H9 (cell line): ENCODE measurements around the gene NKPD1. TPM values are rescaled to one million over a fixed set of nuclear protein-coding genes. Genes with fewer than 3 reads are reported as not detected.

Experiments used
- DNase-seq: peaks from one replicate; pipeline ENCODE4 v3.0.0-alpha.2; 2017
- H2AFZ ChIP-seq: one replicate; pipeline ENCODE4 v1.6.1; 2013; ENCODE audit warnings: mild to moderate bottlenecking, low read length, control low read depth, moderate library complexity
- H2AK5ac ChIP-seq: 2 replicates; pipeline ENCODE4 v1.6.1; 2013; ENCODE audit warnings: low read length, control low read depth, mixed read lengths; ENCODE audit not compliant: insufficient read length
- H2BK120ac ChIP-seq: one replicate; pipeline ENCODE4 v1.6.1; 2013; ENCODE audit warnings: low read depth, mild to moderate bottlenecking, low read length, control low read depth, inconsistent platforms; ENCODE audit not compliant: poor library complexity, severe bottlenecking
- H2BK12ac ChIP-seq: 2 replicates; pipeline ENCODE4 v1.6.1; 2013; ENCODE audit warnings: low read length, control low read depth, mixed read lengths, low read depth; ENCODE audit not compliant: insufficient read length
- H2BK15ac ChIP-seq: 2 replicates; pipeline ENCODE4 v1.6.1; 2013; ENCODE audit warnings: low read depth, low read length, control low read depth
- H2BK20ac ChIP-seq: one replicate; pipeline ENCODE4 v1.6.1; 2013; ENCODE audit warnings: low read depth, mild to moderate bottlenecking, low read length, control low read depth, inconsistent platforms; ENCODE audit not compliant: poor library complexity, severe bottlenecking
- H2BK5ac ChIP-seq: 2 replicates; pipeline ENCODE4 v1.6.1; 2013; ENCODE audit warnings: low read length, control low read depth, mixed read lengths; ENCODE audit not compliant: insufficient read length
- H3K14ac ChIP-seq: 2 replicates; pipeline ENCODE4 v1.6.1; 2013; ENCODE audit warnings: low read length, control low read depth; ENCODE audit not compliant: insufficient read depth
- H3K18ac ChIP-seq: 2 replicates; pipeline ENCODE4 v1.6.1; 2013; ENCODE audit warnings: low read depth, mild to moderate bottlenecking, mixed read lengths, low read length, control low read depth; ENCODE audit not compliant: insufficient read length
- H3K23ac ChIP-seq: 2 replicates; pipeline ENCODE4 v1.6.1; 2013; ENCODE audit warnings: low read length, control low read depth, mixed read lengths, low read depth; ENCODE audit not compliant: insufficient read length
- H3K23me2 ChIP-seq: 2 replicates; pipeline ENCODE4 v1.6.1; 2013; ENCODE audit warnings: low read depth, mild to moderate bottlenecking, mixed read lengths, low read length, control low read depth; ENCODE audit not compliant: insufficient read length, poor library complexity, severe bottlenecking
- H3K27ac ChIP-seq: 2 replicates; pipeline ENCODE4 v1.5.1; 2013; ENCODE audit warnings: low read length, control low read depth, mixed read lengths, low read depth; ENCODE audit not compliant: insufficient read length
- H3K27me3 ChIP-seq: 2 replicates; pipeline ENCODE4 v1.6.1; 2013; ENCODE audit warnings: low read length, control low read depth, inconsistent platforms; ENCODE audit not compliant: insufficient read depth
- H3K4ac ChIP-seq: 2 replicates; pipeline ENCODE4 v1.6.1; 2013; ENCODE audit warnings: low read depth, mild to moderate bottlenecking, control low read depth, inconsistent platforms, low read length, moderate library complexity
- H3K4me1 ChIP-seq: 2 replicates; pipeline ENCODE4 v1.6.1; 2013; ENCODE audit warnings: low read length, control low read depth, inconsistent platforms; ENCODE audit not compliant: insufficient read depth
- H3K4me2 ChIP-seq: 2 replicates; pipeline ENCODE4 v1.6.1; 2013; ENCODE audit warnings: low read length, control low read depth, mixed read lengths; ENCODE audit not compliant: insufficient read length, insufficient read depth
- H3K56ac ChIP-seq: 2 replicates; pipeline ENCODE4 v1.6.1; 2013; ENCODE audit warnings: low read depth, mild to moderate bottlenecking, mixed read lengths, low read length, control low read depth; ENCODE audit not compliant: insufficient read length
- H3K79me1 ChIP-seq: 2 replicates; pipeline ENCODE4 v1.6.1; 2013; ENCODE audit warnings: low read depth, mild to moderate bottlenecking, moderate library complexity, low read length, control low read depth, inconsistent platforms; ENCODE audit not compliant: insufficient read depth, poor library complexity, severe bottlenecking
- H3K79me2 ChIP-seq: 2 replicates; pipeline ENCODE4 v1.6.1; 2013; ENCODE audit warnings: low read length, control low read depth, inconsistent platforms; ENCODE audit not compliant: insufficient read depth
- H3K9ac ChIP-seq: 2 replicates; pipeline ENCODE4 v1.6.1; 2013; ENCODE audit warnings: low read length, control low read depth, mixed read lengths; ENCODE audit not compliant: insufficient read length; ENCODE audit errors: extremely low read depth
- H3K9me3 ChIP-seq: one replicate; pipeline ENCODE4 v1.6.1; 2013; ENCODE audit warnings: low read depth, low read length, inconsistent platforms; ENCODE audit not compliant: control insufficient read depth
- H3T11ph ChIP-seq: one replicate; pipeline ENCODE4 v1.6.1; 2013; ENCODE audit warnings: mild to moderate bottlenecking, low read length, control low read depth, inconsistent platforms
- H4K20me1 ChIP-seq: one replicate; pipeline ENCODE4 v1.6.1; 2013; ENCODE audit not compliant: control insufficient read depth, insufficient read length, insufficient read depth
- H4K5ac ChIP-seq: 2 replicates; pipeline ENCODE4 v1.6.1; 2013; ENCODE audit warnings: low read depth, mild to moderate bottlenecking, mixed read lengths, low read length, control low read depth; ENCODE audit not compliant: insufficient read length
- H4K8ac ChIP-seq: replicated peaks from 2 replicates; pipeline ENCODE4 v1.6.1; 2013; ENCODE audit warnings: low read length, control low read depth, mixed read lengths, low read depth; ENCODE audit not compliant: insufficient read length
- H4K91ac ChIP-seq: 2 replicates; pipeline ENCODE4 v1.6.1; 2013; ENCODE audit warnings: low read depth, mild to moderate bottlenecking, moderate library complexity, mixed read lengths, low read length, control low read depth; ENCODE audit not compliant: insufficient read length
- H3K27ac Mint-ChIP-seq, 3 experiments: 2 replicates in 2 of 3; 3 replicates in 1 of 3; pipeline ENCODE4 v1.8.0; 2020 to 2021; ENCODE audit warnings: mixed read lengths in 3 of 3, mild to moderate bottlenecking in 1 of 3, moderate library complexity in 1 of 3
- H3K27me3 Mint-ChIP-seq: 2 replicates; pipeline ENCODE4 v1.8.0; 2021; ENCODE audit warnings: low read depth, mild to moderate bottlenecking, moderate library complexity, mixed read lengths
- H3K36me3 Mint-ChIP-seq, 3 experiments: 2 replicates in 2 of 3; 3 replicates in 1 of 3; pipeline ENCODE4 v1.8.0; 2020 to 2021; ENCODE audit warnings: low read depth in 3 of 3, mixed read lengths in 3 of 3; ENCODE audit not compliant: insufficient read depth in 1 of 3
- H3K4me1 Mint-ChIP-seq, 2 experiments: 2 replicates each; pipeline ENCODE4 v1.8.0; 2020; ENCODE audit warnings: mixed read lengths in 2 of 2
- H3K4me3 Mint-ChIP-seq, 2 experiments: 2 replicates in 1 of 2; 3 replicates in 1 of 2; pipeline ENCODE4 v1.8.0; 2020 to 2021; ENCODE audit warnings: mild to moderate bottlenecking in 2 of 2, mixed read lengths in 2 of 2, moderate library complexity in 1 of 2
- H3K9me3 Mint-ChIP-seq, 2 experiments: 2 replicates in 1 of 2; 3 replicates in 1 of 2; pipeline ENCODE4 v1.8.0; 2020; ENCODE audit warnings: mild to moderate bottlenecking in 2 of 2, mixed read lengths in 2 of 2, moderate library complexity in 1 of 2
- CTCF ChIP-seq: fragments of 200-600 bp; sonication (generic); conservative IDR thresholded peaks from 3 replicates; pipeline ENCODE4 v1.8.0; 2021; ENCODE audit warnings: antibody characterized with exemption, mild to moderate bottlenecking
- WGBS: extraction: QIAGEN DNeasy Blood & Tissue Kit; methylation state at CpG from one replicate; pipeline ENCODE4 v1.1.7; 2013; ENCODE audit warnings: missing lambda C conversion rate, low lambda C conversion rate, mixed read lengths; ENCODE audit not compliant: insufficient read length; ENCODE audit errors: extremely low coverage; 5-methylcytosine and 5-hydroxymethylcytosine counted together
- total RNA-seq: library from RNA; stranded (reverse); gene quantifications from 2 replicates; pipeline ENCODE4 v1.2.1, GENCODE V29; 2021

The NKPD1 gene
- total RNA-seq, 1 experiment from 2014 or later = 0.17 TPM

GRCh38 chr19:45179072-45179891, 18.5 kb upstream of the NKPD1 start:
- H3K23me2 ChIP-seq = peaks cover 13% of the 10 kb centered on the region
- H3T11ph ChIP-seq = no peak overlapping the region
- H3K23ac ChIP-seq = no peak overlapping the region
- no peak overlapping the region for H4K91ac ChIP-seq
- no peak for DNase-seq
- no peak overlapping the region for H4K5ac ChIP-seq
- H3K79me2 ChIP-seq = no peaks in the 10 kb centered on the region
- H2AFZ ChIP-seq = no peak overlapping the region
- no peaks in the 10 kb centered on the region for H3K9me3 Mint-ChIP-seq
- H3K36me3 Mint-ChIP-seq = peaks cover 0 to 4% (median 2%) of the 10 kb centered on the region in 3 experiments; a peak in 2 of 7 replicates
- no peak overlapping the region for H2BK15ac ChIP-seq
- no peak overlapping the region for H3K4ac ChIP-seq
- H4K8ac ChIP-seq = no peak overlapping the region
- no peaks in the 10 kb centered on the region for H3K27me3 ChIP-seq
- no peaks in the 10 kb centered on the region for H4K20me1 ChIP-seq
- no peaks in the 10 kb centered on the region for H3K4me1 ChIP-seq
- no CpG with 5 or more reads among the region's 97 CpGs for WGBS
- no peaks in the 10 kb centered on the region for H3K79me1 ChIP-seq
- H3K4me2 ChIP-seq = peak overlapping the region; percentile 79
- H3K4me3 Mint-ChIP-seq = peak overlapping the region; percentile 91 to 93
- H2BK120ac ChIP-seq = no peak overlapping the region
- peaks cover 3% of the 10 kb centered on the region for H3K27me3 Mint-ChIP-seq
- H2BK12ac ChIP-seq = no peak overlapping the region
- no peak overlapping the region for H3K18ac ChIP-seq
- H3K9me3 ChIP-seq = no peaks in the 10 kb centered on the region
- TF ChIP-seq CTCF = no peak
- H3K27ac Mint-ChIP-seq = peak overlapping the region in 2 of 3 experiments; percentile 82 to 89; a peak in 2 of 7 replicates
- no peak overlapping the region for H2BK20ac ChIP-seq
- peak overlapping the region; percentile 26 for H3K9ac ChIP-seq
- H2AK5ac ChIP-seq = no peak overlapping the region
- H3K14ac ChIP-seq = no peak overlapping the region
- no peak overlapping the region for H3K27ac ChIP-seq
- H3K4me1 Mint-ChIP-seq = peaks cover 0 to 10% of the 10 kb centered on the region in 2 experiments; a peak in 3 of 4 replicates
- H3K56ac ChIP-seq = no peak overlapping the region
- H2BK5ac ChIP-seq = no peak overlapping the region
